IMR-90 (cell line): ENCODE data around the gene TSSC4. TPM values are rescaled to one million over a fixed set of nuclear protein-coding genes. Genes with fewer than 3 reads are reported as not detected.
"Not testable (repeated sequence)": the region's sequence is repeated elsewhere in the genome, so short reads cannot be mapped to it uniquely, and the experiment has no call there.

Source experiments
- ATAC-seq: fragments of 200-7000 bp; cut with Tn5 transposase; 2 replicates; pipeline ENCODE4 v1.9.1; 2020; ENCODE audit warnings: low read depth, mild to moderate bottlenecking, moderate library complexity
- BruUV-seq: library from RNA; stranded (reverse); fragments of 400-500 nt; replicated peaks from 2 replicates; lab custom pipeline; 2021; lab: Mats Ljungman, UMichigan
- CTCF ChIA-PET: fragments of 300-600 bp; formaldehyde crosslinking; extraction: SDS; loops from one replicate; lab custom pipeline; 2021; ENCODE audit warnings: antibody characterized with exemption; lab: Yijun Ruan, JAX
- POLR2A ChIA-PET: fragments of 300-600 bp; sonication (Branson Sonifier 250); formaldehyde crosslinking; loops from one replicate; lab custom pipeline; 2022; ENCODE audit warnings: antibody characterized with exemption; ENCODE audit not compliant: unreplicated experiment; lab: Charles Lee
- DNase-seq: peaks from one replicate; pipeline ENCODE4 v3.0.0; 2013
- H2AFZ ChIP-seq: replicated peaks from 2 replicates; pipeline ENCODE3; 2013; ENCODE audit warnings: low read length, mild to moderate bottlenecking; ENCODE audit not compliant: poor library complexity
- H2AK5ac ChIP-seq: 2 replicates; pipeline ENCODE4 v1.6.1; 2013; ENCODE audit warnings: low read depth, low read length, inconsistent platforms
- H2AK9ac ChIP-seq: replicated peaks from 2 replicates; pipeline ENCODE3; 2013; ENCODE audit warnings: mild to moderate bottlenecking, low read depth, low read length, moderate library complexity; ENCODE audit not compliant: poor library complexity
- H2BK120ac ChIP-seq: 2 replicates; pipeline ENCODE4 v1.6.1; 2013; ENCODE audit warnings: low read depth, low read length, inconsistent platforms
- H2BK15ac ChIP-seq: 3 replicates; pipeline ENCODE4 v1.6.1; 2013; ENCODE audit warnings: low read depth, low read length, inconsistent platforms
- H2BK20ac ChIP-seq: 2 replicates; pipeline ENCODE4 v1.6.1; 2013; ENCODE audit warnings: low read depth, mild to moderate bottlenecking, inconsistent platforms, low read length, moderate library complexity
- H2BK5ac ChIP-seq: 2 replicates; pipeline ENCODE4 v1.6.1; 2013; ENCODE audit warnings: mild to moderate bottlenecking, low read depth, low read length, inconsistent platforms; ENCODE audit not compliant: poor library complexity, severe bottlenecking
- H3K14ac ChIP-seq: replicated peaks from 2 replicates; pipeline ENCODE4 v1.6.1; 2013; ENCODE audit warnings: low read depth, low read length, inconsistent platforms
- H3K18ac ChIP-seq: 2 replicates; pipeline ENCODE4 v1.6.1; 2013; ENCODE audit warnings: low read depth, low read length, control low read depth
- H3K23ac ChIP-seq: 2 replicates; pipeline ENCODE4 v1.6.1; 2013; ENCODE audit warnings: low read depth, low read length, inconsistent platforms
- H3K27ac ChIP-seq: 2 replicates; pipeline ENCODE4 v1.5.1; 2013; ENCODE audit warnings: mild to moderate bottlenecking, control low read depth, low read length; ENCODE audit not compliant: insufficient read depth
- H3K27me3 ChIP-seq: 2 replicates; pipeline ENCODE4 v1.6.1; 2013; ENCODE audit warnings: low read length; ENCODE audit not compliant: control insufficient read depth, insufficient read depth
- H3K36me3 ChIP-seq: 2 replicates; pipeline ENCODE4 v1.6.1; 2013; ENCODE audit warnings: low read length, mixed read lengths; ENCODE audit not compliant: control insufficient read depth, insufficient read depth
- H3K4ac ChIP-seq: 2 replicates; pipeline ENCODE4 v1.6.1; 2013; ENCODE audit warnings: low read depth, low read length, inconsistent platforms
- H3K4me1 ChIP-seq: 2 replicates; pipeline ENCODE4 v1.6.1; 2013; ENCODE audit warnings: low read length, mixed read lengths; ENCODE audit not compliant: control insufficient read depth, insufficient read depth
- H3K4me2 ChIP-seq: 2 replicates; pipeline ENCODE4 v1.6.1; 2013; ENCODE audit warnings: low read depth, mild to moderate bottlenecking, control low read depth, low read length, moderate library complexity
- H3K4me3 ChIP-seq: 2 replicates; pipeline ENCODE4 v1.5.1; 2013; ENCODE audit warnings: low read depth, mild to moderate bottlenecking, control low read depth, low read length, moderate library complexity; ENCODE audit not compliant: insufficient read depth
- H3K56ac ChIP-seq: 2 replicates; pipeline ENCODE4 v1.6.1; 2013; ENCODE audit warnings: low read length, inconsistent platforms; ENCODE audit not compliant: insufficient read depth; ENCODE audit errors: extremely low read depth
- H3K79me1 ChIP-seq, 2 experiments: 2 replicates each; pipeline ENCODE4 v1.6.1; 2013; ENCODE audit warnings: low read length in 2 of 2, inconsistent platforms in 1 of 2, low read depth in 1 of 2
- H3K9ac ChIP-seq: 2 replicates; pipeline ENCODE4 v1.6.1; 2013; ENCODE audit warnings: low read depth, low read length, control low read depth
- H3K9me1 ChIP-seq: 2 replicates; pipeline ENCODE4 v1.6.1; 2013; ENCODE audit warnings: low read length, inconsistent platforms; ENCODE audit not compliant: insufficient read depth
- H3K9me3 ChIP-seq: 2 replicates; pipeline ENCODE4 v1.6.1; 2013; ENCODE audit warnings: low read length; ENCODE audit not compliant: control insufficient read depth, insufficient read depth
- H4K20me1 ChIP-seq: 2 replicates; pipeline ENCODE4 v1.6.1; 2013; ENCODE audit warnings: low read length, inconsistent platforms; ENCODE audit not compliant: insufficient read depth
- H4K5ac ChIP-seq: 2 replicates; pipeline ENCODE4 v1.6.1; 2013; ENCODE audit warnings: mild to moderate bottlenecking, low read depth, low read length, control low read depth
- H4K8ac ChIP-seq, 2 experiments: 2 replicates each; pipeline ENCODE4 v1.6.1; 2013; ENCODE audit warnings: low read depth in 2 of 2, low read length in 2 of 2, control low read depth in 1 of 2, inconsistent platforms in 1 of 2
- H4K91ac ChIP-seq: 2 replicates; pipeline ENCODE4 v1.6.1; 2013; ENCODE audit warnings: low read depth, low read length, inconsistent platforms; ENCODE audit not compliant: insufficient read depth
- BHLHE40 ChIP-seq: fragments of 150-350 bp; IDR thresholded peaks from 2 replicates; pipeline ENCODE4 v1.6.1; 2016; ENCODE audit warnings: mild to moderate bottlenecking, low read depth, low read length
- CEBPB ChIP-seq: IDR thresholded peaks from 2 replicates; pipeline ENCODE4 v1.6.1; 2012; ENCODE audit warnings: low read depth, low read length, improper control_type of control experiment
- MAFK ChIP-seq: IDR thresholded peaks from 2 replicates; pipeline ENCODE4 v1.6.1; 2012; ENCODE audit warnings: low read depth, low read length, improper control_type of control experiment
- RAD21 ChIP-seq: IDR thresholded peaks from 2 replicates; pipeline ENCODE4 v1.6.1; 2012; ENCODE audit warnings: low read length, improper control_type of control experiment
- RCOR1 ChIP-seq: IDR thresholded peaks from 2 replicates; pipeline ENCODE4 v1.6.1; 2012; ENCODE audit warnings: mild to moderate bottlenecking, low read length, improper control_type of control experiment; ENCODE audit not compliant: insufficient replicate concordance
- WGBS, 2 experiments: methylation state at CpG; one replicate each; pipeline versions ENCODE4 v1.1.5 to v1.1.7; 2013; ENCODE audit warnings: missing lambda C conversion rate in 2 of 2; ENCODE audit not compliant: insufficient read length in 1 of 2; ENCODE audit errors: extremely low coverage in 2 of 2; 5-methylcytosine and 5-hydroxymethylcytosine counted together
- dilution Hi-C: fragments of 300-500 bp; cut with HindIII; formaldehyde crosslinking; loops from one replicate; pipeline ENCODE4 v1.14.3; 2018; ENCODE audit warnings: low sequenced_read_pairs; ENCODE audit not compliant: unreplicated experiment
- in situ Hi-C: fragments of 300-500 bp; cut with MboI; formaldehyde crosslinking; loops from 3 replicates; pipeline ENCODE4 v1.14.3; 2019; ENCODE audit warnings: low sequenced_read_pairs, inconsistent platforms, mixed read lengths
- intact Hi-C: fragments of 100-400 bp; cut with micrococcal nuclease; formaldehyde crosslinking; loops from 2 replicates; pipeline ENCODE4 v1.10.0; 2022
- polyA plus RNA-seq, 3 experiments: library from polyadenylated mRNA; depleted of rRNA; stranded (reverse); fragments of >200 nt; gene quantifications; 2 replicates each; pipeline ENCODE4 v1.2.3, GENCODE V29; 2012; ENCODE audit warnings: low replicate concordance in 1 of 3
- total RNA-seq: library from RNA; depleted of rRNA; stranded (reverse); fragments of >200 nt; gene quantifications from 2 replicates; pipeline ENCODE4 v1.2.3, GENCODE V29; 2012

TSSC4 gene
- total and polyA plus RNA-seq, 2 of the 4 experiments (the other 2 are of a cell fraction), result 34.9 to 40.0 TPM

DNA sequence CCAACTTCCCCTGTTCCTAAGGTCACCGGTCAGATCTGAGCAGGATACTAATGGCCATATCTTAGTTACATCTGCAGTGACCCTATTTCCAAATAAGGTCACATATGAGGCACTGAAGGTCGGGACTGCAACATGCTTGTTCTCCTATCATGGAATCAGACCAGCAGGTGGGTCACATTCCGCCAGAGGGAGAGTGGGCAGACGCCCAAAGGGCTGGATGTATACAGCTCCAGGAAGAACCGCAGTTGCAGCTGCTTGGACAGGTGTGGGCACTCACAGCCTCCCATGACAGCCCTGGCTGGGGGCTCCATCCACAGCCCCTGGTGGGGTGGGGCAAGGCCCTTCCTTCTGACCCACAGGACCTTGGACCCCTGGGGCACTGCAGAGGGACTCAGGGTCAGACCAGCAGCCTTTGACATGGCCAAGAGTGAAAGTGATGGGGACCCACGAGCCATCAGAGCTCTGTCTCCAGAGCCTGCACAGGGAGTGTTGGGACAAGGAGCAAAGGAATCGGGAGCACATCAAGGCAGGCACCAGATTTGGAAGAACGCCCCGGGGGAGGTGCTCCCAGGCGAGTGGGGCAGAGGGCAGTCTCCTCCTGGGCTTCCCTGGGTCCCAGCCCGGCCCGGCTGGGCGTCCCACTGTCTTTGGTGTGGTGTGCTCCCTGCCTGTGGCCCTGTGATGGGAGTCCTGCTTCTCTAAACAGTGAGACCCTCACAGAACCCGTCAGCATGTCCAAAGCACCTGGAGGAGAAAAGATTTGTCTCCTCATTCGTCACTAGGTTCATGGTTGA, 36.8 kb upstream of the TSSC4 start:
- Histone ChIP-seq H2BK5ac (no peak overlapping the region), H3K27ac (no peak overlapping the region), H4K91ac (no peak overlapping the region), H2BK20ac (no peak overlapping the region), H4K20me1 (0 out of 2 replicates have a peak, but pooled peaks cover 6% of the 10 kb centered on the region), H3K79me1 (no peaks in the 10 kb centered on the region), H4K5ac (no peak overlapping the region), H3K4me1 (no peaks in the 10 kb centered on the region), H3K36me3 (no peaks in the 10 kb centered on the region), H3K4ac (no peak overlapping the region), H3K9me1 (no peaks in the 10 kb centered on the region; the same call in 1 of the 2 replicates), H3K9me3 (no peaks in the 10 kb centered on the region), H3K14ac (no peak overlapping the region), H2AFZ (no peak overlapping the region), H2BK120ac (no peak overlapping the region), H3K9ac (no peak overlapping the region), H3K4me2 (no peak overlapping the region), H3K56ac (no peak overlapping the region), H3K27me3 (peaks cover 5% of the 10 kb centered on the region; the same call in 1 of the 2 replicates), H4K8ac (no peak overlapping the region), H3K4me3 (no peak overlapping the region), H2BK15ac (no peak overlapping the region), H3K23ac (no peak overlapping the region), H3K18ac (no peak overlapping the region), H2AK9ac (no peak overlapping the region), H2AK5ac (no peak overlapping the region)
- 69% methylated on average over 6 of the region's 15 CpGs; no CpG with 5 or more reads in 1 of the 2 experiments for WGBS, 2 experiments
- TF ChIP-seq RAD21, result no peak
- TF ChIP-seq MAFK, result no peak
- TF ChIP-seq BHLHE40, result no peak
- TF ChIP-seq RCOR1, result no peak
- TF ChIP-seq CEBPB, result no peak
- no peak for ATAC-seq
- dilution Hi-C loops (no loop called here), intact Hi-C loops (no loop called here), in situ Hi-C loops (no loop called here)
- no peak for DNase-seq
- ChIA-PET CTCF (no interaction called here), POLR2A (no interaction called here)
- BruUV-seq, result no TSS peak

DNA sequence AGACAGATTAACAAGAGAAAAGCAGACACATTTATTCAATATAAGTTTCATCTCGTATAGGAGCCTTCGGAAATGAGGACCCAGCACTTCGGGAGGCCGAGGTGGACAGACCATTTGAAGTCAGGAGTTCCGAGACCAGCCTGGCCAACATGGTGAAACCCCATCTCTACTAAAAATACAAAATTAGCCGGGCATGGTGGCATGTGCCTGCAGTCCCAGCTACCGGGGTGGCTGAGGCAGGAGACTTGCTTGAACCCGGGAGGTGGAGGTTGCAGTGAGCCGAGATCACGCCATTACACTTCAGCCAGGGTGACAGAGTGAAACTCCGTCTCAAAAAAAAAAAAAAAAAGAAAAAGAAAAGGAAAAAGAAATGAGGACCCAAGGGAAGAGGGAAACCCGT, 36.2 kb upstream of the TSSC4 start:
- H4K5ac ChIP-seq, H3K18ac ChIP-seq, H2BK5ac ChIP-seq, H3K4ac ChIP-seq, H4K8ac ChIP-seq, H3K27ac ChIP-seq, H3K27me3 ChIP-seq, BruUV-seq, H3K4me1 ChIP-seq, H2BK15ac ChIP-seq, dilution Hi-C loops, DNase-seq, H2BK20ac ChIP-seq, H4K91ac ChIP-seq, H2AK9ac ChIP-seq, H3K23ac ChIP-seq, H3K36me3 ChIP-seq, H3K56ac ChIP-seq, CTCF ChIA-PET, H3K4me2 ChIP-seq, H3K9me1 ChIP-seq, H3K14ac ChIP-seq, H3K9me3 ChIP-seq, H2AK5ac ChIP-seq, H3K4me3 ChIP-seq, H3K79me1 ChIP-seq, H3K9ac ChIP-seq, in situ Hi-C loops, intact Hi-C loops, ATAC-seq, H4K20me1 ChIP-seq, H2BK120ac ChIP-seq, H2AFZ ChIP-seq, POLR2A ChIA-PET: not testable (repeated sequence)
- 80% methylated on average over 1 of the region's 12 CpGs; no CpG with 5 or more reads in 1 of the 2 experiments for WGBS, 2 experiments
